SKM-1 treated with dmso at 0.1 percent for 144 hours (cell line): ENCODE results near the gene RIIAD1.

Experiments used
- DNase-seq: peaks from one replicate; lab custom pipeline; 2025; ENCODE audit not compliant: unreplicated experiment; lab: John Stamatoyannopoulos, UW

RIIAD1 gene

DNA sequence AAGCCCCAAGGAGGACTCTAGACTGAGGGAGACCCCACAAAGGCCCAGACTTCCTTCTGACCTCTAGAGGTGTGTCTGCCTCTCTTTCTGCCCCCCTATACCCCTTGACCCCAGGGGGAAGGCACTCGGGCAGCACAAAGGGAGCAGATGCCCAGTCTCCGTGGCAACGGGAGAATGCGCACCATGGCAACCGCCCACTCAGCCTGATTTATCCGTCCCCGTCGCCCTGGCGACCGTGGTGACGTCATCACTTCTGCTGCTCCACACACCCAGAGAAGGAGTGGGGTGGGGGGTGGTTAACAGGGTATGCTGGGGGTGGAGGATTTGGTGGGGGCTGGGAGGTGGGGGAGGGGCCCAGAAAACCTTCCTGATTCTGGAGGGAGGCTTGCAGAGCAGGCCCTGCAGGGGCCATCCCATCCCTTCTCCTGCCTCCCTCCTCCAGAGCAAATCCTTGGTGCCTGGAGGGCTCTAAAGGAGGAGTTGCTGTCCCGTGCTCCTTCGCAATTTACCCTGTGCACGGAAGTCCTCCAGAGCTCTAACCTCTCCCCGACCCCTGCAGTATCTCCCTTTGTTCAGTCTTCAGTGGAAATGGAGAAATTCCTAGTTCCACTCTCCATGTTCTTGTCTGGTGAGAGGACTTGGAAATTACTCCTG is 11.0 kb upstream of the RIIAD1 start:
- no peak for DNase-seq

DNA sequence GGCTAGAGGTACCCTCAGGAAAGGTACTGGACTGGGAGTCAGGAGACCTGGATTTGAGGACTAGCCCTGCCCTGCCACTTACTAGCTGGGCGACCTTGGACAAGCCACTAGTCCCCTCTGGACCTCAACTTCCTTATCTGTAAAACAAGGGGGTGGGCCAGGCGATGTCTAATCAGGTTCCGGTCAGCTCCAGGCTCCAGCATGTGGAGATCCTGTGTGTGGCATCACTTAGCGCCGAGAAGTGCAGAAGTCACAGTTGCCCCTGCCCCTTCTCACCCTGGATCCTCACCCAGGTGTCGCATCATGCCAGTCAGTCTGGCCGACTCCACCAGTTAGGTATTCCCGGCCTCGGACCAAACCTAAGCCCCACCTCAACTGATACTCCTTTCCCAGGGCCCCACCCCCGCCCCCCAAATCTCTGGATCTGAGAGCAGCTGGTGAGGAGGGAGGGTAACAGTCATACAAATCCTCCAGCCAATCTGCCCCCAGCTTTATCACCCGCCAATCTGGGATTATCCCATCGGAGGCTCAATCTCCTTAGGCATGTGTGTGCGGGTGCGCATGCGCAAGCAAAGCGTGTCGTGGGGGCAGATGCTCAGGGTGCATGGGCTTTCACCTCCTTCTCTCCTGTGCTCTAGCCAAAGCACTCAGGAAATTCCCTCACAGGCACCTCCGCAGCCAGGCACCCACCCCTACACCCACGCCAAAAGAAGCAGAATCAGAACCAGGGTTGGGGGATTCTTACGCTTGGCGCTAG is 10.1 kb upstream of the RIIAD1 start:
- DNase-seq: no peak

DNA sequence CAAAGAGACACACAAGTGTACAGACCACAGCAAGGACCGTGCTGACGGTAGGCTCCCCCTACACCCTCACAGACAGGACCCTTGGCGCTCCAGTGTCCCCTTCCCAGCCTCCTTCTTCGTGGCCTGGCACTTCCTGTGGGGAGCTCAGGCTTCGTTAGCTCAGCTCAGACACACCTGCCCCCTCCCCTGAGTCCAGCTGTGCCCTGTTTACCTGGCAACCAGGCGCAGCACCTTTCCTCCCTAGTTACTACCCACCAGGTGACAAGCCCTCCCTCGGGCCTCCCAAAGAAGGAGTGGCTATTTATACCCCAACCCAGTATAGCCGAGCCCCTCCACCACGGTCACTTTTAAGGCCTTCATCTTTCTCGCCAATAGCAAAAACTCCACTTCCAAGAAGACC is 9.4 kb upstream of the RIIAD1 start:
- no peak for DNase-seq

DNA sequence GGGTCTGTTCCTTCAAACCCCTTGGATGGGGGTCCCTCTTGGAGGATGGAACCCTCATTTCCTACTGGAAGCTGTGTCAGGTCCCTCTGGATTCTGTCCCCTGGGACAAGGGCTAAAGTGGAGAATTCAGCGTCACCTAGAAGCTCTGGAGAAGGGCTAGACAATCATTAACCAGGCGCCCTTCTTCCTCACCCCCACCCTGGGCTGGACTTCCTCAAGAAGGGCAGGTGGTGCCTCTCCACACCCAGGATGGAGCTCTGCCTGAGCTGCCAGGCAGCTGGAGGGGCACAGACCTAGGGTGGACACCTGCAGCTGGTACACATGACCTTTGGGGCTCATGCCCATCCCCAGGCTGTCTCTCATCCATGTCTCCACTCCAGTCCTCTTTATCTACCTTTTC is 8.3 kb upstream of the RIIAD1 start:
- DNase-seq: no peak

DNA sequence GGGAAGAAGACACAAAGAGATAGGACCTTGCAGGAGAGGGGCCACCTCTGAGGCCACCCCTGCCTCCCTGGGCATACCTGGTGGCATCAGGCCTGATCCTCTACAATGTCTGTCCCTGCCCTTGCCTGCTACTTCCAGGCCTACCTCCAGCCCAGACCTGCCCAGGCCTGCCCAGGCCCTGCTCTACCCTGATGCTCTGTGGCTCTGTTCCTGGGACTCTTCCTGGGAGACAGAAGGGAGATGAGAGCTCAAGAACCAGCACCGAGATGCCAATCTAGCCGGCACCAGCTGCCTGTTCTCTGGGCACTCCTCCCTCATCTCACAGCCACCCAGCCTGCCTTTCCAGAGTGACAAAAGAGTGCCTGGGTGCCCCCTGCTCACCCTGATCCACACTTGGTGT is 7.4 kb upstream of the RIIAD1 start:
- no peak for DNase-seq

DNA sequence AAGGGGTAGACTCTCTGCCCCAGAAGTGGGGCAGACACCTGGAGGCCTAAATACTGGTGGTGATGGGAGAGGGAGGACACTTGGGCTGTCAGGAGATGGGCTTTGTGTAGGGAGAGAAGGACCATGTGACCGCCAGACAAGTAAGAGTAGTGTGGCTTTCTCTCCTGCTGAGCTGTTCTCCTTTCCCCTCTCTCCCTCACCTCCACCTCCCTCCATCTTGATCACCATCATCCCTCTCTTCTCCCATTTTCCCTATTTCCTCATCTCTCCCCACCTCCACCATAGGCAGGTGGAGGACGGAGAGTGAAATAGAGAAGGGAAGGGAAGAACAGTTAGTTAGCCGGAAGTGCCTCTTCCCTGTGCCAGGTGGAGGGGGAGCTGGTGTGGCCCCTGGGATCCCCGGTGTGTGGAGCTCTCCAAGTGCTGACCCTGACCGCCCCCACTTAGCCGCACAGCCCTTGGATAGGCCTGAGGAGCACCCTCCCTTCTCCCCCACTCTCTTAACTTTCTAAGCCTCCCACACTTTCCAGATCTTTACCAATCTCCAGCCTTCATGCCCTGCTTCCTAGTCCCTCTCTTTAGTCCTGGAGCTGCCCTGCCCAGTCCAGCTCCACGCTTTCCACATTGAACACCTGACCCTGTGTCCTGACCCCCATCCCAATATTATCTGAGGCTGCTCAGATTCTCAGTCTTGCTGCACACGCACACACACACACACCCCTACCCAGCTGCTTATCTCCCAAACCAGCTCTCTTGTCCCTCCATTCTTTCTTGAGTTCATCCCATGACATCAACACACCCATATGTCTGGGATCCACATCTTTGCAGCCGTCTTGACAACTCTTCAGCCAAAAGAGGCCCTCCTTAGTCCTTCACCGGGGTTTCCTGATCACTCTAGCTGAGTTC is 6.2 kb upstream of the RIIAD1 start:
- DNase-seq: no peak

DNA sequence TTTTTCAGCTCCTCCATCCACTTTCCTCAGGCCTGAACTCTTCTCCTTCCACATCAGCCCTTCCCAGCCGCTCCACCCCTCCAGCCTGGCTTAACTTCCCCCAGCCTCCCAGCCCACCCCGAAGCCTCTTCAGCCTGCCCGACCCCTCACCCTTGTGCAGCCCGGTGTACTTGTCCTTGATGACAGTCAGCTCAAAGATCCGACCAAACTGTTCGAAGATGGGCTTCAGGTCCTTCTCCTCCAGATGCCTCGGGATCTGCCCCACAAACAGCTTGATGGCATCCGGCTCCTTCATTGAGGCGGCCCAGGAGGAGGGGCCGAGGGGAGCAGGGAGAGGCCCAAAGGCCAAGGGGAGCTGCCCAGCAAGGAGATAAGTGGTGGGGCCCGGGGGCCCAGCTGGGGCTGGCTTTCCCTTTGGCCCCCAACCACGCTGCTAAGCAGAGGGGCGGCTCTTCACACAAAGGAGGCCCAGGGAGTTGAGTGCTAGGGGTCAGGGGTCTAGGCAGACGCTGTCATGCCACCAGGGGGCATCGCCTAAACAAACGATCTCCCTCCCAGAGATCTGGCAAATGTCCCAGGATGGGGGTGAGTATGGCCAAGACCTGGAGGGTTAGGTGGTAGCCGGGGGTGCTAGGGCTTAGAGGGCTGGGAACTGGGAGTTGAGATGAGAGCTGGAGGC is 5.5 kb upstream of the RIIAD1 start:
- no peak for DNase-seq

DNA sequence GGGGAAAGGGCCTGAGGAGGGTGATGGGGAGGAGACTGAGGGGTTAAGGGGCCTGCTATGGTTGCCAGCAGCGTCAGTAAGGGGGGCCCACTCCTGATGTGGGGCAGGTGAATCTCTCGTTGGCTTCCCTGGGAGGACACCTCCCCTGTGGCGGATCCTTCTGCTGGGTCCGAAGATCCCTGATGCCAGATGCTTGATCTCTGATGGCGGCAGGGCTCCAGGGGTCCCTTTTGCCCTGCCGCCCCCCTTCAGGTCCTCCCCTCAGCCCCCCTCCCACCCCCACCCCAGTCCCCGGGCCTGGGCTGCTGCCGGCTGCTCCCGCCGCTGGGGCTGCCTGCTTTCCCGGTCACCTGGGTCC is 4.9 kb upstream of the RIIAD1 start:
- DNase-seq: no peak

DNA sequence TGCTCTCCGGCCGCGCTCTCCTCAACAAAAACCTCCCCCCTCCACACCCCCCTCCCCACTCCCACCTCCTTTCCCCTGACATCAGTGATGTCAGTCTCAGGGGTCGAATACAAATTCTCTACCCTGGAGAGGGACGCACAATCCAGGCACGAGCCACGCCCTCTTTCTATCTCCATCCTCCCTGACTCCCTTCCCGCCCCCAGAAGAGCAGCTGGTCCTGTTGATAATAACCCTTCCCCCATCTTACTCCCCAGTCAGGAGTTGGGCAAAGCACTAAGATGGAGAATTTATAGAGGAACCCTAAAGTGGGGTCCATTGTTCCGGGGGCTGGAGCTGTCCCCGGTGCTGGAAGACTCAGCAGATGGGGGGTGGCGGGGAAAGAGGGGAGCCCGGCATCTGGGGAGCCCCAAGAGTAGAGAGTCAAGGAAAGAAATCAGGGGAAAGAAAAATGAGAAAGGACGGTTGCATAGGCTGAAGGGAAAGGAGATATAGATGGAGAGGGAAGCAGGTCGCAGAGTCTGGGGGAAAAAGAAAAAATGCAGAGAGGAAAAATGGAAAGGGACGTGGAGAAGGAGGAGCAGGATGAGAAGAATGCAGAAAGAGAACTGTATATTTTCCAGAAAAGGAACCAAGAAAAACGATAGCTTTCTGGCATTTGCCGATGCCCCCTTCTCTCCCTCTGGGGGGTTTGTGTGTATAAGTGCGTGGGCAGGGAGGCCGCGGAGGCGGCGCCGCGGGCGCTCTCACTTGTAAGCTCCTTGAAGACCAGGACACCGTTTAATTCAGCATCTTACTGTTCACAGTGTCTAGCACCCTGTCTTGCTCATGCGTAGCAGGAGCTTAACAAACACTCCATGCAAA is 4.3 kb upstream of the RIIAD1 start, which contains the start of gene CELF3:
Gene CELF3, minus strand, starts transcription at position 33 of the 861 bp plus-strand sequence. CDS start 783 bp downstream, outside the sequence.
- DNase-seq: no peak

DNA sequence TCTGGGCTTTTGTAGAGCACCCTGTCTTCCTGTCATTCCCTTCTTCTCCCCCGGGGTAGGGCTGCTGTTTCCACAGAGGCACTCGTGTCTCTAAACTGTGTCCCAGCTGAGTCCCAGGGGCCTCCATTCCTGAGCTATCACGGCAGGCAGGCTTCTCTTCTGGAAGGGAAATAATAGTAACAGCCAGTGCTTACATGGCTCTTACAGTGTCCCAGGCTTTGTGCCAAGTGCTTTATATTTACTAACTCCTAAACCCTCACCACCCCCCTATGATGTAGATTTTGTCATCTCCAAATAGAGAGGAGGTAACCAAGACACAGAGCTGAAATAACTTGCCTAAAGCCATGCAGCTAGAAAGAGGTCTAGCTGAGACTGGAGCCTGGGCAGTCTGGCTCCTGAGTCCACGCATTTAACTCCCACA is 3.3 kb upstream of the RIIAD1 start:
- no peak for DNase-seq

DNA sequence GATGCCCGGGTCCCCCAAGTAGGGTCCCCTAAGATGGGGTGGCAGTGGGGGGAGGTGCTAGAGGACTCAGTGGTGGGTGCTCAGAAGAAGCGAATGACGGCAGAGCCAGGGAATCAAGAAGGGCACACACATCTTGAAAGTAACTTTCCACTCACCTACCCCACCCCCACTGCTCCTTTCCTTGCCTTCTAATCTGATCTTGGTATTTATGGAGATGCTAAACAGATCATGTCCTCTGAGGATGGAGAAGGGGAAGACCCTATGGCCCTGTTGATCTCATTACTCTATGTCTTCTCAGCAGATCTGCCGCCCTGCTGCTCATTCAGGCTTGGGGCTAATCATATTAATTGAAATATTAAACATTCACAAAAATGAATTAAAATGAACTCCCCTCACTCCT is 2.7 kb upstream of the RIIAD1 start:
- no peak for DNase-seq

DNA sequence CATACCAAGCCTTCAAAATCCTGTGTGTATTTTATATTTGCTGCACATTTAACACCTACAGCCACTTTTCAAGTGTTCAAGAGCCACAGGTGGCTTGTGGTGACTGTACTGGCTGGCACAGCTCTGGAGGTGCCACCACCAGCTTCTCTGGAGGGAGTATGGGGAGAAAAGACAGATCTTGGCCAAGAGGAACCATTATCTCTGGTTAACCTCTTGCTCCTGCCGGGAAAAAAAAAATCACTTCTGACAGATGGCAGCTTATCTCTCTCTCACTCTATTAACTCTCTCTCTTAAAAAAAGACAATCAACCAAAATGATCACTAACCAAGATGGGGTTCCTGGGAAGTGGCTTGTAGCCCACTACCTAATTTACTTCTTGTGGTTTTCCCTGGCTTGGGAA is 1.2 kb upstream of the RIIAD1 start:
- no peak for DNase-seq

DNA sequence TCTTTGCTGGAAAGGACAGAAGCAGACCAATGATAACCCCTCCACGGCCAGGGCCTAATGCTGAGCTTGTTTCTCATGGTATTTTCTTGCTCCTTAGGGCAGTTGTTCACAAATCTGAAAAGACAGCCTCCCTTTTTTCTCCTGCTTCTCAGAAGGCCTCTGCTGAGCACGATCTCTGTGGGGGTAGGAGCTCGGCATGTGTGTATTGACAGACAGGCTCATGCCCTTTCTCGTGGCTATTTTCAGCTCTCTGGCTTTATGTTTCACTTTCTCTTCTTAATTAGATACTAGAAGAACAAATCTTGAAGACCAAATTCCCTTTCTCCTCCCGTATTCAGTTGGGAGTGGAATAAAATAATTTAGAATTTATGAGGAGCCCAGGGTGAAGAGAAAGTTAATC is 768 bp upstream of the RIIAD1 start:
- no peak for DNase-seq

DNA sequence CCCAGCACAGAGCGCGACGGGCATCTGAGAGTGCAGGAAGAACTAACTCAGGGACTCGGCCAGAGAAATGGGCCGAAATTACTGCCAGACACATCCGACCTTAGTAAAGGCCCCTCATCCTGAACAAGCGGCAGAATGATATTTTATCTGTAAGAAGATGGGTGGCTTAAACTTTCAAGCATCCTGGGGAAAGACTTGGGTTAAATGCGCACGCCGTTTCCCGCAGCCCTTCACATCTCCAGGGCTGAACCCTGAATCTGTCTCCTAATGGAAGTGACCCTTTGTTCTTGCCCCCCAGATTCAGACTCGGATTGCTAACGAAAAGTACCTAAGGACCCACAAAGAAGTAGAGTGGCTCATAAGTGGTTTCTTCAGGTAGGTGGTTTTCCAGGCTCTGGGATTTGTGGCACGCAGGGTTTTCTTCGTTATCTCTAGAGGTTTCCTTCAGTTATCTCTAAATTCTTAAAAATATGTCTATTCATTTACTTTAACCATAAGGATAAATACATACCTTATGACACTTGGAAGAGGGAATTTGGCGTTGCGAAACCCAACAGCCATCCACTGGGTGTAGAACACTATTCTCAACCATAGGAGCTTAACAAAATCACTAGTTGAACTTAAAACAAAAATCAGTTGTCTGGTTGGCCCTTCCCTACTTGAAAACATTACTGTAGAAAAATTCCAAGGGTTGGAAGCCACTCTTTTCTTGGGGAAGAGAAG is 627 bp downstream of the RIIAD1 start:
- DNase-seq: no peak

DNA sequence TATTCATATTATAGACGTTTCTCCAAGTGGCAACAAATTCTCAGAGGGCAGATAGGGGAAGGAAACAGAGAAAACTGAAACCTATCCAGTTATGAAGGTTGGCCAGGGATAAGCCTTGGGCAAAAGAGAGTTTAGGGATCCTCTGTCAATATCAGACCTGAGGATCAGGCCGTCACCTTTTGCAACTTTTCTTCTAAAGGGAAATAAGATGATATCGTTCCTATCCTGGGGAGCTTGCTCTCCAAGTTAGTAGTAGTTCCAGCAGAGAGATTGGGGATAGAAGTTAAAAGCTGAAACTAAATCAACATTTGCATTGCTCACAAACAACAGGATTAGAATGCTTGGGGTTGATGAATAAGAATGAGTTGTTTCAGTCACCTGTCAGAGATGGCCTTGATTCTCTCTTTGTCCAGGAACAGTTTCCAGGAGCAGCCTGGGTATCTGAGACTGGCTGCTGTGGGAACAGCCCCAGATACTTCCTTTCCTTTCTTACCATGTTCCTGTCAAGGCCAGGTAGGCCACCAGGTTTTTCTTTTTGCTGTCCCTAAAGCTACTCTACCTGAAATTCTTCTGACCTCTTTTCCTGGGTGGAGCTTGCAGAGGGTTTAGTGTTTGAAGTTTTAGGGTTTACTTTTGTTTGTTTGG is 2.5 kb downstream of the RIIAD1 start:
- no peak for DNase-seq

DNA sequence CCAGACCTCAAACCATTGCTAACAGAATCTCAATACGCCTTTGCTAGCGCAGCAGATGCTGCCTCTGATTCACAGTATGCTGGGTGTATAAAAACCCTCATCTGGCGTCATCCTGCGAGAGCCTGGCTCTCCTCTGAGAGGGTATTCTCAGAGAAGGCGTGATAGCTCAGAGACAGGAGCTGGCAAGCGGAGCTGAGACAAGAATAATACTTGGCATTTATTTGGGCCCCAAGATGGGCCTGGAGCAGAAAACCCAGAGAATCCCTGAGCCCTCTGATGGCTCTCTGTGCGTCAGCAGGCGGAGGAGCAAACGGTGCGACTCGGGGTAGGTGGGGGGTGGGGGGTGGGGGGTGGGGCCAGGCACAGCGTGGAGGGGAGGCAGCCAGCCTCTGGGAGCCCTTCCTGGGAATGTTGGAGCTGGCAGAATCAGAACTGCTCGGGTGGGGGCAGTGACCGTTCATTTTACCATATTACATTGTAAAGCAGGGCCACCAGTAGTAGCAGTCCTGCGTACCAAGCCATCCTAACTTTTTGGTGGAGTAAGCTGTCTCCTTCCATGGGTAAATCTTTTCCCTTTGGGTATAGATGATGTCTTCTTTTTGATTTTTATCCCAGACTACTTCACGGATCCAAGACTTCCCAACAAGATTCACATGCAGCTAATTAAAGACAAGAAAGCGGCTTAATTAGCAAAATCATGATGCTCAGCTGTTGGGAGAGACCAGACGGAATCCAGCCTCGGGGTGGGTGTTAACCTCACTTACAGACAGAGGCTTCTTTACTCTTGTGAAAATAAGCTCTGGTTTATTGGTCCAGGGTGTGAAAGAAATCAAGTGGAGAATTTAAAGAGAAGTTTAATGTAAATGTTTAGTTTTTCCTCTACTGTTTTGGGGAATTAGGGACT is 7.1 kb downstream of the RIIAD1 start:
- no peak for DNase-seq

DNA sequence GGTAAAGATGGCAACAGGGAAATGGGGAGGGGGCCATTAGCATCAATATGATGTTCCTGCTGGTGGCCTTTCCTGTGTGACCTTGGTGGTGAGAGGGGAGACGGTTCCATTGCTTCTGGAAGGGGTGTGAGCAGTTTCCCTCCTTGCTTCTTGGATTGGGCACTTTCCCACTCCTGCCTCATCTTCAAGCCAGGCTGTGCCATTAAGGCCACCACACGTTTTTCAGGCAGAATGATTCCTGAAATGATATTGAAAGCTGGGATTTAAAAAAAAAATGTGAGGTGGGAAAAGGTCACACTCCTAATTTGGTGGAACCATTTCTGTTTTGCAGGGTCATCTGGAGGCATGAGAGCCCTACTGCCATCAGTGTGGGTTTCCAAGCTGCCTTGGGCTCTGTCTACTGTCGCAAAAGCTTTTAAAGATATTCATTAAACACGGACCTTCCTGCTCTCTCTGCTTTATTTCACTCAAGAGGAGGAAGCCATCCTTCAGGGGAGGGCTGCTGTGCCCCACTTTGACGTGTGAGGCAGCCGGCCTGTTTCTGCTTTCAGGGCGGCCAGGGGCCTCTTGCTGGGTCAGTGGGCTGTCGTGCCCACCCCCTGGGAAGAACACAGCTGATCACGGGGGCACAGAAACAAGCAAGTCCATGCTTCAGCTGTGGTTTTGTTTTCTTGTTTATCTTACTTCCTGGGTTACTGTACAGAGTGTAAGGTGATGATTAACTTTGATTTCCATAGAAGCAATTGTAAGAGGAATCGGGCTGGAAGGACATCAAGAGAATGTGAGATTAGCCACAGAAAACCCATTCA is 8.0 kb downstream of the RIIAD1 start:
- DNase-seq: no peak
